Activated CD8-positive, alpha-beta memory T cell treated with anti-CD3 and anti-CD28 coated beads, Interleukin-2, amount 50 U/mL, for 1 hour (primary cell): Measurements from ENCODE around the gene GTSF1L.

ENCODE experiments used
- DNase-seq: peaks from one replicate; pipeline ENCODE4 v3.0.0-alpha.2; 2020; ENCODE audit errors: extremely low read depth

Gene GTSF1L

GRCh38 chr20:43716757-43717615 lies 9.8 kb downstream of the GTSF1L start:
- DNase-seq = no peak

DNA sequence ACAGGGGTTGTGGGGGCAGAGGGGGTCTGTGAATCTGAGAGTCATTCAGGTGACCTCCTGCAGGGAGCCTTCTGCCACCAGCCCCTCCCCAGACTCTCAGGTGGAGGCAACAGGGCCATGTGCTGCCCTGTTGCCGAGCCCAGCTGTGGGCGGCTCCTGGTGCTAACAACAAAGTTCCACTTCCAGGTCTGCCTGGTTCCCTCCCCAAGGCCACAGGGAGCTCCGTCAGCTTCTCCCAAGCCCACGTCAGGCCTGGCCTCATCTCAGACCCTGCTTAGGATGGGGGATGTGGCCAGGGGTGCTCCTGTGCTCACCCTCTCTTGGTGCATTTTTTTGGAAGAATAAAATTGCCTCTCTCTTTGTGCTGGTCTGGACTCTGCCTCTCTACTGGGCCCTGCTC lies 10.7 kb downstream of the GTSF1L start:
- no peak for DNase-seq

DNA sequence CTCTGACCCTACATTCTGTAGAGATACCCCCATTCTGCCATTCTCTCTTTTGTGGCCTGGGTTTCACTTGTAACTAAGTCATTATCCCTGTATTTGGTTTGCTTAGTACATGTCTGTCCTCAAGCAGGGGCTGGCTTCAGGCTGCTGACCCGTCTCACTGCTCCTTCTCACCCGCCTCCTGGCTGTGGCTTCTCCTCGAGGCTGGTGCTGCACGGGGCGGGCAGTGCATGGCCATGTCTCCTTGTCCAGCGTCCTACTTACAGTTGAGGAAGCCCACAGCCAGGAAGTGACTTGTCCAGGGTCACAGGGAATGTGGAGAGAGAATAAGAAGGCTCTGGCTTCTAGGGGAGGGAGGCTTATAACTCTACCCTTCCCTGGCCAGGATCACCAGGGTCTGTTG lies 11.3 kb downstream of the GTSF1L start:
- no peak for DNase-seq

GRCh38 chr20:43715044-43715443 lies 11.8 kb downstream of the GTSF1L start:
- no peak for DNase-seq

- no peak for DNase-seq
Observed at GRCh38 chr20:43711098-43711654, 15.6 kb downstream of the GTSF1L start.

GRCh38 chr20:43710370-43711044 lies 16.3 kb downstream of the GTSF1L start:
- no peak for DNase-seq

- DNase-seq = no peak
Observed at GRCh38 chr20:43702502-43702901, 24.3 kb downstream of the GTSF1L start.

- no peak for DNase-seq
Observed at GRCh38 chr20:43700627-43701026, 26.2 kb downstream of the GTSF1L start.

DNA sequence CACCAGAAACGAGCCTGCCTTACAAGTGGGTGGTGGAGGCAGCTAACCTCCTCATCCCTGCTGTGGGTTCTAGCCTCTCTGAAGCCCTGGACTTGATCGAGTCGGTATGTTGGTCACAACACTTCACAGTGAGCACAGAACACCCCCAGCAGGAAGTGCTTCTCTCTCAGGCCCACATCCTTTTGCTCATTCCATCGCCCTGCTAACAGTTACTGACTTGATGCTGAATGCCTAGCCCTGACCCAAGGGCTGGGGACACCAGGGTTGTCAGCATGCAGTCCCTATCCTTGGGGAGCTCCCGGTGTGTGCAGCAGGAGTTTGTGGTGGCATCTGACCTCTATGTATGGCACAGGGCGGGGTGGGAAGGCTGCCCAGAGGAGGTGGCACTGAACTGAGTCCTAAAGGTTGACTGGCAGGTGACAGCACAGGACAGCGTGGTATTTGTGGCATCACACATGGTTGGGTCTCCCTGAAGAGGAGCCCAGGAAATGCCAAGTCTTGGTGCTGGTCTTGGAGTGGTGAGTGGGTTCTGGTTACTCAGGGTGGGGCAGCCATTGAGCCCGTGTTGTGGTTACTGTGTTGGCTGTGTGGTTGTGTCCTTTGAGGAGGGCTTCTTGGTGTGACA lies 26.7 kb downstream of the GTSF1L start:
- DNase-seq = no peak

DNA sequence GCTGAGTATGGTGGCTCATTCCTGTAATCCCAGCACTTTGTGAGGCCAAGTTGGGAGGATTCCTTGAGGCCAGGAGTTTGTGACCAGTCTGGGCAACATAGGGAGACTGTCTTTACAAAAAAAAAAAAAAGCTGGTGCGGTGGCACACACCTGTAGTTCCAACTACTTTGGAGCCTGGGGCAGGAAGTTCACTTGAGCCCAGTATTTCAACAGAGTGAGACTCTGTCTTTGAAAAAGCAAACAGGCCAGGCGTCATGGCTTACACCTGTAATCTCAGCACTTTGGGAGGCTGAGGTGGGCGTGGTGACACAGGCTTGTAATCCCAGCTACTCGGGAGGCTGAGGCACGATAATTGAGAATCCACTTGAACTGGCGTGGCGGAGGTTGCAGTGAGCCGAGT lies 31.2 kb downstream of the GTSF1L start:
- no peak for DNase-seq

- DNase-seq = no peak
Observed at GRCh38 chr20:43694763-43695162, 32.0 kb downstream of the GTSF1L start.

DNA sequence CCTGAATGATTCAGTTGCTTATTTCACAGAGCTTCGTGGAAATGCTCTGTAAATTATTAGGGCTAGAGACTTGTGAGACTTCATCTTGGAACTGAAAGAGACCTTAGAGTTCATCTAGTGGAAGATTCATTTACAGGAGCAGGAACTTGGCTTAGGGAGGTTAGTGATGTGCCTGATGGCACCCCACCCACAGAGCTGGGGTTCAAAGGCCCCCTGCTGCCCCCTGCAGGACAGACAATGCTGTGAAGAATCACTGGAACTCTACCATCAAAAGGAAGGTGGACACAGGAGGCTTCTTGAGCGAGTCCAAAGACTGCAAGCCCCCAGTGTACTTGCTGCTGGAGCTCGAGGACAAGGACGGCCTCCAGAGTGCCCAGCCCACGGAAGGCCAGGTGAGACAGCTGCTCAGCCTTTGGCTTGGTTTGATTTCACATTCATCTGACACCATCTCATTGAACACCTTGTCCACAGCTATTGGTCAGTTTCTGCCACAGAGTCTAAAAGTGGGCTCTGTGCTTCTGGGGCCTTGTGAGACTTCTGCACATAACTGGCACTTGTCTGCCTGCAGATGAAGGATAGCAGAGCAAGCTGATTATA lies 34.8 kb downstream of the GTSF1L start:
- no peak for DNase-seq

GRCh38 chr20:43690943-43691598 lies 35.7 kb downstream of the GTSF1L start:
- DNase-seq = no peak

DNA sequence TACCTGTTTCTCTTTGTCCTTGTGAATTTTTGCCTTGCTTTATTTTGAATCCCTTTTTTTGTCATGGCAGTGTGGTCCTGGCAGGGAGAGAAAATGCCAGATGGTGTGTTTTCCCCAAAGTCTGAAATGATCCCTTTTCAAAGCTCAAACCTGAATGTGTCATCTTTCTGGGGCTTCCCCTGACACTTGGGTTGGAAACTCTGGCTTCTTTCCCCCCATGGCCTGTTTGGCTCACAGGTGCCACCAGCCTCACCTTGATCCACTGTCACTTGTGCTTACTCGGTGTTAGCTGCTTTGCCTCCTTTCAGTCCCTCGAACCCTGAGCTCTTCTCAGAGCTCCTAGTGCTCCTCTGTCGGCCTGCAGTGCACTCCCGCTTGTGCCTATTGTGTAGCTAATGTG lies 37.6 kb downstream of the GTSF1L start:
- no peak for DNase-seq

- no peak for DNase-seq
Observed at GRCh38 chr20:43686820-43687219, 40.0 kb downstream of the GTSF1L start.

DNA sequence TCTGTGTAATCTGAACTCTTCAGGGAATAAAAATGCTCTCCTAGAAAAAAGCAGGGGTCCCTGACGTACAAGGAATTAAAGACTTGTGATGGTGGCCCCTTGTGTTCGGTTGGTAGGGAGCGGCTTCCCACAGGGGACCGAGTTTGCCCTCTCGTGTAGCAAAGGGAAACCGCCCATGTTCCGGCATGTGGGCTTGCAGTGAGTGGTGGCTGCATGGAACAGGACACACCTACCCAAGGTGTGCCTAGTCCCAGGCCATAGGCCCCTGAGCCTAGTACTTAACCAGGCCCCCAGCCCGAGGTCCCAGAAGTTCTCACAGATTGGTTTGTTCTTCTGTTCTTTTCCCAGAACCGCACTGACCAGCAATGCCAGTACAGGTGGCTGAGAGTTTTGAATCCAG lies 44.4 kb downstream of the GTSF1L start:
- DNase-seq = no peak

DNA sequence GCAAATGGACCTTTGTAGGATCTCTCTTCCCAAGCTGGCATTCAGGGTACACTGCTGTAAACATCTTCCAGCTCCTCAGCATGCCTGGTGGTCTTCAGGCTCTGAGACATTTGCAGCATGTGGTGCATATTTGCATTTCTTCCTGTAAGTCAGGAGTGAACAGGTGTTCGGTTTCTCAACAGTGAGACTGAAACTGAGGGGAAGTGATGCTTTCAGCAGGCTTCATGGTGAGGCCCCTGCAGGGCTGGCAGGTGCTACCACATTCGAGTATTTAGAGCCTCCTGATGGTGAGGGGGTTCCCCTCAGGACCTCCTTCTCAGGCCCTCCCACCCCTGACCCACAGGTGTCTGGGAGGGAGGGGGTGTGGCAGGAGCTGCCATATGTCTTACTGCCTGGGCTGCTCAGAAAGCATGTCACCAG lies 44.8 kb downstream of the GTSF1L start:
- no peak for DNase-seq

DNA sequence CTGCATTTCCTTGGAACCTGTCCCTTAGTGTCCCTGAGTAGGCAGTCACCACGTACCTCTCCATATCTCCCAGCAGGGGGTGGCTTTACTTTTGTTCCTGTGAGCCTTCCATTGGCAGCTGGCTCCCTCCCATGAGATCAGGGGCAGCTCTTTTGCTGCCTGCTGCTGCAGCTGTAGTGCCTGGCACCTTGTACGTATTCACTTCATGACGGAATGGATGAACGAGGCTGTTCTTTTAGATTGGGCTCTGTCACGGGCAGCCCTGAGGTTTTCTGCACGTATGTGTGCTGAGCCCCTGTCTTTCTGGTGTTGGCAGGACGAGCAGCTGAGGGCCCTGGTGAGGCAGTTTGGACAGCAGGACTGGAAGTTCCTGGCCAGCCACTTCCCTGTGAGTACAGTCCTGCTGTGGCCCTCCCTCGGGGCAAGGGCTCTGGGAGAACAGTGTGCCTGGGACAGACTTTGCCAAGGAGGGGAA lies 45.3 kb downstream of the GTSF1L start:
- no peak for DNase-seq

- no peak for DNase-seq
Observed at GRCh38 chr20:43680981-43681380, 45.8 kb downstream of the GTSF1L start.

GRCh38 chr20:43676368-43676767 lies 50.4 kb downstream of the GTSF1L start:
- DNase-seq = no peak
